Measurements from ENCODE around the gene NCKAP5L. TPM values are rescaled to one million over a fixed set of nuclear protein-coding genes. Genes with fewer than 3 reads are reported as not detected.
A peak's percentile ranks its signal among the peaks of the same experiment; 100 is the strongest.

The NCKAP5L gene
- total and polyA plus RNA-seq, 2 donors (not counting 1 experiment from before 2014, with no cell fraction given): 3.9 to 14.2 TPM

- DNase-seq (ENCODE audit: low read depth in 2 of 2): no peak
- Histone ChIP-seq H3K27ac (ENCODE audit: insufficient read depth, low read length) (no peak overlapping the region), H4K20me1 (ENCODE audit: control insufficient read depth, extremely low read depth, insufficient read depth, low read length) (no peaks in the 10 kb centered on the region), H3K79me2 (ENCODE audit: control insufficient read depth, insufficient read depth, low read length) (no peaks in the 10 kb centered on the region), H3K4me3 (replicated peaks in 1 of 4; ENCODE audit: control extremely low read depth in 1 of 4, insufficient read depth in 1 of 4, low read depth in 3 of 4, low read length in 4 of 4) (no peak overlapping the region), H3K9ac (ENCODE audit: insufficient read depth, low read length) (no peak overlapping the region), H3K27me3 (ENCODE audit: control insufficient read depth, insufficient read depth, low read length) (no peaks in the 10 kb centered on the region), H3K36me3 (ENCODE audit: control insufficient read depth, insufficient read depth, low read length) (peaks cover 3% of the 10 kb centered on the region), H3K4me2 (ENCODE audit: extremely low read depth, insufficient read depth, low read length) (no peak overlapping the region), H3K9me3 (ENCODE audit: control insufficient read depth, insufficient read depth, low read depth, low read length) (no peaks in the 10 kb centered on the region), H2AFZ (ENCODE audit: low read length) (no peak overlapping the region), H3K4me1 (ENCODE audit: control insufficient read depth, extremely low read depth, insufficient read depth, low read length) (no peaks in the 10 kb centered on the region)
- TF ChIP-seq CTCF (conservative IDR thresholded peaks at IDR 0.05 in 1 of 2, IDR thresholded peaks at IDR 0.05 in 1 of 2; ENCODE audit: low read depth in 1 of 2, low read length in 2 of 2): no peak
- TF ChIP-seq EZH2 (IDR thresholded peaks at IDR 0.05; ENCODE audit: low read length, missing control alignments): no peak
Observed at GRCh38 chr12:49791700-49792099, 36.5 kb downstream of the NCKAP5L start.

GRCh38 chr12:49790741-49791555, 37.3 kb downstream of the NCKAP5L start:
- no peaks in the 10 kb centered on the region for H3K27me3 ChIP-seq (ENCODE audit: control insufficient read depth, insufficient read depth, low read length)

GRCh38 chr12:49789992-49790391, 38.2 kb downstream of the NCKAP5L start:
- Histone ChIP-seq H3K79me2 (ENCODE audit: control insufficient read depth, insufficient read depth, low read length) (no peaks in the 10 kb centered on the region), H3K27ac (ENCODE audit: insufficient read depth, low read length) (no peak overlapping the region), H3K4me1 (ENCODE audit: control insufficient read depth, extremely low read depth, insufficient read depth, low read length) (no peaks in the 10 kb centered on the region), H3K4me3 (replicated peaks in 1 of 4; ENCODE audit: control extremely low read depth in 1 of 4, insufficient read depth in 1 of 4, low read depth in 3 of 4, low read length in 4 of 4) (no peak overlapping the region), H3K27me3 (ENCODE audit: control insufficient read depth, insufficient read depth, low read length) (no peaks in the 10 kb centered on the region), H3K9ac (ENCODE audit: insufficient read depth, low read length) (no peak overlapping the region), H3K4me2 (ENCODE audit: extremely low read depth, insufficient read depth, low read length) (no peak overlapping the region), H4K20me1 (ENCODE audit: control insufficient read depth, extremely low read depth, insufficient read depth, low read length) (no peaks in the 10 kb centered on the region), H2AFZ (ENCODE audit: low read length) (no peak overlapping the region), H3K9me3 (ENCODE audit: control insufficient read depth, insufficient read depth, low read depth, low read length) (no peaks in the 10 kb centered on the region), H3K36me3 (ENCODE audit: control insufficient read depth, insufficient read depth, low read length) (peaks cover 3% of the 10 kb centered on the region)
- TF ChIP-seq EZH2 (IDR thresholded peaks at IDR 0.05; ENCODE audit: low read length, missing control alignments) (no peak), CTCF (conservative IDR thresholded peaks at IDR 0.05 in 1 of 2, IDR thresholded peaks at IDR 0.05 in 1 of 2; ENCODE audit: low read depth in 1 of 2, low read length in 2 of 2) (peak in 1 of 2 donors; percentile 4)
- no peak for DNase-seq (ENCODE audit: low read depth in 2 of 2)

More at GRCh38 chr12:49790741-49791555, 37.3 kb downstream of the NCKAP5L start:
- no peak for DNase-seq (ENCODE audit: low read depth in 2 of 2)
- Histone ChIP-seq H3K9ac (ENCODE audit: insufficient read depth, low read length) (no peak overlapping the region), H3K79me2 (ENCODE audit: control insufficient read depth, insufficient read depth, low read length) (no peaks in the 10 kb centered on the region), H3K27ac (ENCODE audit: insufficient read depth, low read length) (no peak overlapping the region), H3K36me3 (ENCODE audit: control insufficient read depth, insufficient read depth, low read length) (peaks cover 3% of the 10 kb centered on the region), H3K9me3 (ENCODE audit: control insufficient read depth, insufficient read depth, low read depth, low read length) (no peaks in the 10 kb centered on the region), H4K20me1 (ENCODE audit: control insufficient read depth, extremely low read depth, insufficient read depth, low read length) (no peaks in the 10 kb centered on the region), H3K4me1 (ENCODE audit: control insufficient read depth, extremely low read depth, insufficient read depth, low read length) (no peaks in the 10 kb centered on the region), H3K4me3 (replicated peaks in 1 of 4; ENCODE audit: control extremely low read depth in 1 of 4, insufficient read depth in 1 of 4, low read depth in 3 of 4, low read length in 4 of 4) (no peak overlapping the region), H3K4me2 (ENCODE audit: extremely low read depth, insufficient read depth, low read length) (no peak overlapping the region), H2AFZ (ENCODE audit: low read length) (no peak overlapping the region)
- TF ChIP-seq EZH2 (IDR thresholded peaks at IDR 0.05; ENCODE audit: low read length, missing control alignments) (no peak), CTCF (conservative IDR thresholded peaks at IDR 0.05 in 1 of 2, IDR thresholded peaks at IDR 0.05 in 1 of 2; ENCODE audit: low read depth in 1 of 2, low read length in 2 of 2) (no peak)

Measured in fibroblast of lung (primary cell).